Mesodermal cell (in vitro differentiated cells): Measurements from ENCODE around the gene PTH2R.
"Not testable (repeated sequence)": the region's sequence is repeated elsewhere in the genome, so short reads cannot be mapped to it uniquely, and the experiment has no call there.

Experiments used
- H3K27ac ChIP-seq: 2 replicates; pipeline ENCODE4 v1.7.0; 2013; ENCODE audit warnings: mild to moderate bottlenecking, low read depth, low read length, moderate library complexity; ENCODE audit not compliant: severe bottlenecking
- H3K36me3 ChIP-seq: 2 replicates; pipeline ENCODE4 v1.7.1; 2013; ENCODE audit warnings: mild to moderate bottlenecking, low read length, moderate library complexity; ENCODE audit not compliant: control insufficient read depth, insufficient read depth
- H3K4me1 ChIP-seq: one replicate; pipeline ENCODE4 v1.7.1; 2013; ENCODE audit warnings: mild to moderate bottlenecking, low read length; ENCODE audit not compliant: insufficient read depth, control insufficient read depth, poor library complexity, severe bottlenecking
- H3K4me3 ChIP-seq: 2 replicates; pipeline ENCODE4 v1.7.0; 2013; ENCODE audit warnings: low read length, control low read depth, mild to moderate bottlenecking; ENCODE audit not compliant: insufficient read depth, poor library complexity, severe bottlenecking; ENCODE audit errors: extremely low read depth
- H3K9me3 ChIP-seq: 2 replicates; pipeline ENCODE4 v1.7.1; 2013; ENCODE audit warnings: mild to moderate bottlenecking, low read length, moderate library complexity; ENCODE audit not compliant: control insufficient read depth
- WGBS, 2 experiments: methylation state at CpG; one replicate each; pipeline ENCODE4 v1.1.5; 2013; ENCODE audit warnings: missing lambda C conversion rate in 2 of 2; ENCODE audit not compliant: insufficient coverage in 2 of 2; 5-methylcytosine and 5-hydroxymethylcytosine counted together

PTH2R gene

GRCh38 chr2:208396796-208397195 is 9.8 kb upstream of the PTH2R start:
- not testable (repeated sequence) for H3K4me3 ChIP-seq, H3K36me3 ChIP-seq, H3K4me1 ChIP-seq, H3K27ac ChIP-seq
- peaks cover 14% of the 10 kb centered on the region for H3K9me3 ChIP-seq
- 83 to 100% methylated on average over 1 of the region's 4 CpGs for WGBS, 2 experiments

GRCh38 chr2:208399201-208399600 is 7.4 kb upstream of the PTH2R start:
- no peak overlapping the region for H3K4me3 ChIP-seq
- H3K4me1 ChIP-seq: no peaks in the 10 kb centered on the region
- WGBS, 2 experiments: 80% methylated on average over 1 of the region's 1 CpG; no CpG with 5 or more reads in 1 of the 2 experiments
- no peak overlapping the region for H3K27ac ChIP-seq
- peaks cover 3% of the 10 kb centered on the region for H3K9me3 ChIP-seq
- H3K36me3 ChIP-seq: no peaks in the 10 kb centered on the region

GRCh38 chr2:208407667-208408066 is 1.1 kb downstream of the PTH2R start:
- H3K4me1 ChIP-seq: no peaks in the 10 kb centered on the region
- no peaks in the 10 kb centered on the region for H3K9me3 ChIP-seq
- WGBS, 2 experiments: 40 to 56% methylated on average over 3 to 6 of the region's 9 CpGs
- no peaks in the 10 kb centered on the region for H3K36me3 ChIP-seq
- no peak overlapping the region for H3K4me3 ChIP-seq
- no peak overlapping the region for H3K27ac ChIP-seq

GRCh38 chr2:208413931-208414330 is 7.3 kb downstream of the PTH2R start:
- Histone ChIP-seq H3K27ac (no peak overlapping the region), H3K4me1 (no peaks in the 10 kb centered on the region), H3K4me3 (no peak overlapping the region), H3K36me3 (no peaks in the 10 kb centered on the region), H3K9me3 (no peaks in the 10 kb centered on the region)
- 83% methylated on average over 2 of the region's 2 CpGs; no CpG with 5 or more reads in 1 of the 2 experiments for WGBS, 2 experiments

- WGBS, 2 experiments: 92 to 96% methylated on average over 3 of the region's 4 CpGs
- no peaks in the 10 kb centered on the region for H3K36me3 ChIP-seq
- no peaks in the 10 kb centered on the region for H3K4me1 ChIP-seq
- H3K4me3 ChIP-seq: no peak overlapping the region
- H3K27ac ChIP-seq: no peak overlapping the region
- no peaks in the 10 kb centered on the region for H3K9me3 ChIP-seq
Measured at GRCh38 chr2:208415255-208415654, 8.7 kb downstream of the PTH2R start.

GRCh38 chr2:208415897-208416296 is 9.3 kb downstream of the PTH2R start:
- Histone ChIP-seq H3K4me1 (no peaks in the 10 kb centered on the region), H3K36me3 (no peaks in the 10 kb centered on the region), H3K4me3 (no peak overlapping the region), H3K27ac (no peak overlapping the region), H3K9me3 (no peaks in the 10 kb centered on the region)
- WGBS, 2 experiments: 88 to 92% methylated on average over 1 of the region's 2 CpGs

GRCh38 chr2:208426412-208427045 is 19.9 kb downstream of the PTH2R start:
- WGBS, 2 experiments: 100% methylated on average over 1 of the region's 5 CpGs; no CpG with 5 or more reads in 1 of the 2 experiments
- Histone ChIP-seq H3K36me3 (no peaks in the 10 kb centered on the region), H3K9me3 (no peaks in the 10 kb centered on the region)

GRCh38 chr2:208437755-208438154 is 31.2 kb downstream of the PTH2R start:
- Histone ChIP-seq H3K27ac (no peak overlapping the region), H3K4me3 (no peak overlapping the region), H3K36me3 (no peaks in the 10 kb centered on the region), H3K9me3 (no peaks in the 10 kb centered on the region), H3K4me1 (no peaks in the 10 kb centered on the region)
- 75 to 100% methylated on average over 1 of the region's 3 CpGs for WGBS, 2 experiments

More at GRCh38 chr2:208426412-208427045, 19.9 kb downstream of the PTH2R start:
- no peak overlapping the region for H3K27ac ChIP-seq
- H3K4me3 ChIP-seq: no peak overlapping the region
- no peaks in the 10 kb centered on the region for H3K4me1 ChIP-seq

- no peak overlapping the region for H3K27ac ChIP-seq
Measured at GRCh38 chr2:208440716-208441115, 34.1 kb downstream of the PTH2R start.

GRCh38 chr2:208441951-208442350 is 35.4 kb downstream of the PTH2R start:
- WGBS, 2 experiments: no CpG with 5 or more reads among the region's 2 CpGs
- no peaks in the 10 kb centered on the region for H3K9me3 ChIP-seq
- no peaks in the 10 kb centered on the region for H3K4me1 ChIP-seq
- no peaks in the 10 kb centered on the region for H3K36me3 ChIP-seq
- no peak overlapping the region for H3K27ac ChIP-seq
- no peak overlapping the region for H3K4me3 ChIP-seq

More at GRCh38 chr2:208440716-208441115, 34.1 kb downstream of the PTH2R start:
- WGBS, 2 experiments: 87 to 92% methylated on average over 2 of the region's 2 CpGs
- H3K4me1 ChIP-seq: no peaks in the 10 kb centered on the region
- no peaks in the 10 kb centered on the region for H3K9me3 ChIP-seq
- H3K4me3 ChIP-seq: no peak overlapping the region
- H3K36me3 ChIP-seq: no peaks in the 10 kb centered on the region

GRCh38 chr2:208447447-208447846 is 40.9 kb downstream of the PTH2R start:
- H3K27ac ChIP-seq, H3K4me1 ChIP-seq, H3K4me3 ChIP-seq, H3K9me3 ChIP-seq, H3K36me3 ChIP-seq: not testable (repeated sequence)
- no CpG with 5 or more reads among the region's 6 CpGs for WGBS, 2 experiments
